Right atrium auricular region (tissue), 2 donors: Measurements from ENCODE around the gene DZIP1. TPM values are rescaled to one million over a fixed set of nuclear protein-coding genes. Genes with fewer than 3 reads are reported as not detected.

Experiments used
- DNase-seq: peaks from one replicate; pipeline ENCODE4 v3.0.0-alpha.2; 2019; ENCODE audit warnings: low spot score
- H3K27ac ChIP-seq, 2 donors: fragments of 200-600 bp; sonication (generic); 1 replicate in 1 of 2; 2 replicates in 1 of 2; pipeline ENCODE4 v1.5.1; 2016 to 2019
- H3K27me3 ChIP-seq, 2 donors: fragments of 200-600 bp; sonication (generic); one replicate each; pipeline versions ENCODE4 v1.5.1 to v1.6.0; 2017 to 2019
- H3K36me3 ChIP-seq: fragments of 200-600 bp; sonication (generic); one replicate; pipeline ENCODE4 v1.5.1; 2016
- H3K4me1 ChIP-seq, 2 donors: fragments of 200-600 bp; sonication (generic); one replicate each; pipeline versions ENCODE4 v1.5.1 to v1.6.0; 2017 to 2019
- H3K4me3 ChIP-seq, 2 donors: fragments of 200-600 bp; sonication (generic); 1 replicate in 1 of 2; 2 replicates in 1 of 2; pipeline ENCODE4 v1.5.1; 2017 to 2019; ENCODE audit warnings: mild to moderate bottlenecking in 1 of 2, moderate library complexity in 1 of 2
- H3K9me3 ChIP-seq, 2 donors: fragments of 200-600 bp; sonication (generic); one replicate each; pipeline ENCODE4 v1.5.1; 2019
- CTCF ChIP-seq, 2 donors: fragments of 200-600 bp; sonication (generic); IDR thresholded peaks; one replicate each; pipeline ENCODE4 v1.5.1; 2019; ENCODE audit warnings: antibody characterized with exemption in 2 of 2
- total RNA-seq, 2 donors: library from RNA; depleted of rRNA; stranded (reverse); fragments of >200 nt; gene quantifications; one replicate each; pipeline ENCODE4 v1.1.0, GENCODE V29; 2016

The DZIP1 gene
- total RNA-seq, 2 donors from 2014 or later: 3.9 to 4.9 TPM

GRCh38 chr13:95660981-95661581 lies 16.6 kb upstream of the DZIP1 start:
- TF ChIP-seq CTCF (IDR thresholded peaks at IDR 0.05): peak in 1 of 2 donors; percentile 57
- no peak overlapping the region for H3K27ac ChIP-seq
- no peaks in the 10 kb centered on the region for H3K36me3 ChIP-seq
- H3K27me3 ChIP-seq: no peaks in the 10 kb centered on the region
- no peak overlapping the region for H3K4me3 ChIP-seq
- DNase-seq: no peak
- H3K9me3 ChIP-seq: peaks cover 4 to 28% of the 10 kb centered on the region in 2 donors
- no peaks in the 10 kb centered on the region for H3K4me1 ChIP-seq

GRCh38 chr13:95659500-95659899 lies 15.0 kb upstream of the DZIP1 start:
- Histone ChIP-seq H3K36me3 (no peaks in the 10 kb centered on the region), H3K9me3 (peaks cover 0 to 12% of the 10 kb centered on the region in 2 donors)

GRCh38 chr13:95656386-95657015 lies 12.0 kb upstream of the DZIP1 start:
- Histone ChIP-seq H3K9me3 (peaks cover 0 to 6% of the 10 kb centered on the region in 2 donors), H3K4me3 (no peak overlapping the region), H3K4me1 (no peaks in the 10 kb centered on the region), H3K27me3 (no peaks in the 10 kb centered on the region), H3K36me3 (no peaks in the 10 kb centered on the region), H3K27ac (no peak overlapping the region)
- TF ChIP-seq CTCF (IDR thresholded peaks at IDR 0.05): no peak
- DNase-seq: no peak

More at GRCh38 chr13:95659500-95659899, 15.0 kb upstream of the DZIP1 start:
- Histone ChIP-seq H3K27ac (no peak overlapping the region), H3K4me3 (no peak overlapping the region), H3K4me1 (no peaks in the 10 kb centered on the region), H3K27me3 (no peaks in the 10 kb centered on the region)
- no peak for TF ChIP-seq CTCF (IDR thresholded peaks at IDR 0.05)
- no peak for DNase-seq

- H3K27me3 ChIP-seq: no peaks in the 10 kb centered on the region
- TF ChIP-seq CTCF (IDR thresholded peaks at IDR 0.05): no peak
- DNase-seq: no peak
Measured at GRCh38 chr13:95652821-95653220, 8.3 kb upstream of the DZIP1 start.

GRCh38 chr13:95652244-95652764 lies 7.8 kb upstream of the DZIP1 start:
- no peak for TF ChIP-seq CTCF (IDR thresholded peaks at IDR 0.05)
- H3K4me1 ChIP-seq: no peaks in the 10 kb centered on the region
- no peaks in the 10 kb centered on the region for H3K36me3 ChIP-seq
- H3K9me3 ChIP-seq: no peaks in the 10 kb centered on the region
- no peak overlapping the region for H3K4me3 ChIP-seq
- no peaks in the 10 kb centered on the region for H3K27me3 ChIP-seq
- H3K27ac ChIP-seq: no peak overlapping the region
- DNase-seq: no peak

More at GRCh38 chr13:95652821-95653220, 8.3 kb upstream of the DZIP1 start:
- Histone ChIP-seq H3K36me3 (no peaks in the 10 kb centered on the region), H3K27ac (no peak overlapping the region), H3K4me1 (no peaks in the 10 kb centered on the region), H3K9me3 (no peaks in the 10 kb centered on the region), H3K4me3 (no peak overlapping the region)
